H1 (cell line): ENCODE results near the gene WDR91. TPM values are rescaled to one million over a fixed set of nuclear protein-coding genes. Genes with fewer than 3 reads are reported as not detected.

Experiments
- CTCF ChIA-PET: fragments of 300-600 bp; sonication (Branson Sonifier 250); formaldehyde crosslinking; loops from one replicate; lab custom pipeline; 2021; ENCODE audit not compliant: partially characterized antibody; lab: Charles Lee
- POLR2A ChIA-PET: fragments of 300-600 bp; sonication (Branson Sonifier 250); formaldehyde crosslinking; loops from one replicate; lab custom pipeline; 2021; ENCODE audit warnings: inconsistent platforms; ENCODE audit not compliant: partially characterized antibody; lab: Charles Lee
- DNase-seq, 2 experiments: peaks; one replicate each; pipeline versions ENCODE4 v3.0.0 to v3.0.0-alpha.2; 2010 to 2022; ENCODE audit warnings: low spot score in 2 of 2, low read depth in 1 of 2, mixed read lengths in 1 of 2
- FAIRE-seq: peaks from 2 replicates; lab custom pipeline; 2011; peaks lifted over from hg19 to GRCh38; lab: Jason Lieb, UNC
- H2AFZ ChIP-seq: 2 replicates; pipeline ENCODE4 v1.8.1; 2012; ENCODE audit warnings: low read length, inconsistent platforms
- H2AK5ac ChIP-seq: 2 replicates; pipeline ENCODE4 v1.6.1; 2013; ENCODE audit warnings: low read depth, low read length
- H2BK120ac ChIP-seq: replicated peaks from 2 replicates; pipeline ENCODE3; 2013; ENCODE audit warnings: low read depth, low read length, inconsistent platforms
- H2BK12ac ChIP-seq: 2 replicates; pipeline ENCODE4 v1.6.1; 2013; ENCODE audit warnings: low read depth, low read length
- H2BK15ac ChIP-seq: 2 replicates; pipeline ENCODE4 v1.6.1; 2013; ENCODE audit warnings: low read length
- H2BK20ac ChIP-seq: 2 replicates; pipeline ENCODE4 v1.6.1; 2013; ENCODE audit warnings: low read length
- H2BK5ac ChIP-seq: 2 replicates; pipeline ENCODE4 v1.6.1; 2013; ENCODE audit warnings: low read depth, low read length
- H3K14ac ChIP-seq: 2 replicates; pipeline ENCODE4 v1.6.1; 2013; ENCODE audit warnings: inconsistent platforms; ENCODE audit not compliant: insufficient read length
- H3K18ac ChIP-seq: 2 replicates; pipeline ENCODE4 v1.6.1; 2013; ENCODE audit warnings: low read length; ENCODE audit errors: extremely low read depth
- H3K23ac ChIP-seq: 2 replicates; pipeline ENCODE4 v1.6.1; 2013; ENCODE audit warnings: inconsistent platforms; ENCODE audit not compliant: insufficient read length
- H3K23me2 ChIP-seq: 2 replicates; pipeline ENCODE4 v1.6.1; 2013; ENCODE audit warnings: low read depth, low read length
- H3K27ac ChIP-seq: 2 replicates; pipeline ENCODE4 v1.6.1; 2011; ENCODE audit warnings: low read depth, low read length, inconsistent platforms
- H3K27me3 ChIP-seq, 4 experiments: replicated peaks in 1 of 4; 1 replicate in 1 of 4; 2 replicates in 3 of 4; pipeline versions ENCODE4 v1.6.1 to v1.8.1; 2011 to 2013; ENCODE audit warnings: low read length in 3 of 4, mild to moderate bottlenecking in 3 of 4, inconsistent platforms in 2 of 4, mixed read lengths in 2 of 4, moderate library complexity in 1 of 4; ENCODE audit not compliant: control insufficient read depth in 3 of 4, insufficient read depth in 3 of 4; ENCODE audit errors: extremely low read depth in 1 of 4
- H3K36me3 ChIP-seq, 4 experiments: 2 replicates each; pipeline versions ENCODE4 v1.6.1 to v1.8.1; 2011 to 2013; ENCODE audit warnings: mild to moderate bottlenecking in 4 of 4, low read length in 3 of 4, moderate library complexity in 2 of 4, control low read depth in 1 of 4, inconsistent platforms in 1 of 4; ENCODE audit not compliant: insufficient read depth in 4 of 4, control insufficient read depth in 2 of 4
- H3K4ac ChIP-seq: replicated peaks from 2 replicates; pipeline ENCODE3; 2013; ENCODE audit warnings: low read length, low read depth, mixed read lengths, inconsistent platforms; ENCODE audit not compliant: insufficient read length
- H3K4me1 ChIP-seq, 4 experiments: replicated peaks in 1 of 4; 1 replicate in 1 of 4; 2 replicates in 3 of 4; pipeline versions ENCODE4 v1.6.1 to v1.8.1; 2011 to 2013; ENCODE audit warnings: low read length in 3 of 4, inconsistent platforms in 2 of 4, mixed read lengths in 1 of 4; ENCODE audit not compliant: insufficient read depth in 4 of 4, control insufficient read depth in 3 of 4
- H3K4me2 ChIP-seq, 2 experiments: 2 replicates each; pipeline versions ENCODE4 v1.6.1 to v1.8.1; 2011 to 2013; ENCODE audit warnings: low read depth in 2 of 2, low read length in 2 of 2, control low read depth in 1 of 2, inconsistent platforms in 1 of 2, mild to moderate bottlenecking in 1 of 2; ENCODE audit not compliant: insufficient read depth in 1 of 2
- H3K4me3 ChIP-seq, 4 experiments: fragments of 200-600, 300-600 bp in 1 of 4; sonication (generic), shearing (Covaris generic), sonication (Bioruptor Twin) in 1 of 4; 2 replicates each; pipeline versions ENCODE4 v1.5.1 to v1.8.1; 2011 to 2016; ENCODE audit warnings: low read length in 4 of 4, low read depth in 3 of 4, control low read depth in 2 of 4, inconsistent platforms in 2 of 4, mild to moderate bottlenecking in 2 of 4, mixed read lengths in 1 of 4, moderate library complexity in 1 of 4; ENCODE audit not compliant: insufficient read depth in 2 of 4; ENCODE audit errors: extremely low read depth in 1 of 4
- H3K56ac ChIP-seq: replicated peaks from 2 replicates; pipeline ENCODE3; 2013; ENCODE audit warnings: low read depth, mild to moderate bottlenecking, mixed read lengths, low read length, inconsistent platforms; ENCODE audit not compliant: insufficient read length
- H3K79me1 ChIP-seq: 2 replicates; pipeline ENCODE4 v1.6.1; 2013; ENCODE audit warnings: low read depth, low read length, control low read depth
- H3K79me2 ChIP-seq, 2 experiments: 2 replicates each; pipeline versions ENCODE4 v1.6.1 to v1.8.1; 2012 to 2013; ENCODE audit warnings: low read length in 2 of 2, mild to moderate bottlenecking in 2 of 2, inconsistent platforms in 1 of 2; ENCODE audit not compliant: insufficient read depth in 2 of 2, control insufficient read depth in 1 of 2
- H3K9ac ChIP-seq, 4 experiments: replicated peaks in 1 of 4; 1 replicate in 1 of 4; 2 replicates in 3 of 4; pipeline versions ENCODE4 v1.6.1 to v1.8.1; 2011 to 2013; ENCODE audit warnings: low read depth in 3 of 4, low read length in 3 of 4, control low read depth in 2 of 4, mild to moderate bottlenecking in 2 of 4, moderate library complexity in 2 of 4, inconsistent platforms in 1 of 4; ENCODE audit errors: extremely low read depth in 1 of 4
- H3K9me3 ChIP-seq, 2 experiments: 2 replicates each; pipeline versions ENCODE4 v1.6.1 to v1.8.1; 2012 to 2013; ENCODE audit warnings: mild to moderate bottlenecking in 2 of 2, moderate library complexity in 2 of 2, control low read depth in 1 of 2, inconsistent platforms in 1 of 2, low read depth in 1 of 2, low read length in 1 of 2, mixed read lengths in 1 of 2; ENCODE audit not compliant: insufficient read depth in 2 of 2
- H4K20me1 ChIP-seq, 2 experiments: replicated peaks in 1 of 2; 2 replicates each; pipeline versions ENCODE3 to v1.8.1; 2011 to 2013; ENCODE audit warnings: inconsistent platforms in 2 of 2, low read length in 2 of 2, mild to moderate bottlenecking in 1 of 2; ENCODE audit not compliant: insufficient read depth in 2 of 2, control insufficient read depth in 1 of 2
- H4K5ac ChIP-seq: 2 replicates; pipeline ENCODE4 v1.6.1; 2013; ENCODE audit warnings: low read length, low read depth, mixed read lengths, inconsistent platforms; ENCODE audit not compliant: insufficient read length
- H4K8ac ChIP-seq: 2 replicates; pipeline ENCODE4 v1.8.0; 2013; ENCODE audit warnings: mild to moderate bottlenecking, moderate library complexity, low read length, inconsistent platforms; ENCODE audit not compliant: insufficient read depth; ENCODE audit errors: extremely low read depth
- H4K91ac ChIP-seq: replicated peaks from 2 replicates; pipeline ENCODE3; 2013; ENCODE audit warnings: low read length, mixed read lengths, inconsistent platforms; ENCODE audit not compliant: insufficient read length
- CBX5 ChIP-seq: fragments of 300-800, 300-1000 bp; sonication (generic); IDR thresholded peaks from 2 replicates; pipeline ENCODE4 v1.7.1; 2016; ENCODE audit warnings: antibody characterized with exemption, low read length, low read depth
- HDAC6 ChIP-seq: IDR thresholded peaks from one replicate; pipeline ENCODE4 v1.7.1; 2012; ENCODE audit warnings: low read depth, mild to moderate bottlenecking, inconsistent platforms, low read length, moderate library complexity
- JUND ChIP-seq: IDR thresholded peaks from 2 replicates; pipeline ENCODE4 v1.6.1; 2011; ENCODE audit warnings: mild to moderate bottlenecking, improper control_type of control experiment, low read length
- RNF2 ChIP-seq: fragments of 200-900, 300-1000 bp; sonication (generic); IDR thresholded peaks from 2 replicates; pipeline ENCODE4 v1.7.1; 2016; ENCODE audit warnings: borderline replicate concordance, low read depth, mild to moderate bottlenecking, antibody characterized with exemption, low read length; ENCODE audit not compliant: poor library complexity, severe bottlenecking; ENCODE audit errors: missing control alignments
- WGBS, 2 experiments: shearing (Covaris generic) in 1 of 2; methylation state at CpG; one replicate each; pipeline versions ENCODE4 v1.1.6 to v1.1.7; 2013 to 2015; ENCODE audit warnings: low lambda C conversion rate in 2 of 2, mixed read lengths in 2 of 2, inconsistent platforms in 1 of 2, low coverage in 1 of 2, missing lambda C conversion rate in 1 of 2; ENCODE audit not compliant: insufficient replicate concordance in 2 of 2, insufficient coverage in 1 of 2, insufficient read length in 1 of 2; ENCODE audit errors: extremely low coverage in 1 of 2, missing lambda C conversion rate in 1 of 2; 5-methylcytosine and 5-hydroxymethylcytosine counted together
- polyA plus RNA-seq, 7 experiments: library from polyadenylated mRNA; depleted of rRNA in 3 of 7; stranded (reverse) in 5 of 7; unstranded in 2 of 7; fragments of >200 nt in 5 of 7; fragments of 200-250 nt in 2 of 7; gene quantifications; 1 replicate in 5 of 7; 2 replicates in 1 of 7; 4 replicates in 1 of 7; pipeline versions ENCODE4 v1.2.1 to v1.2.3, GENCODE V29; 2011 to 2013; ENCODE audit warnings: missing spikeins in 2 of 7, mixed read lengths in 2 of 7
- total RNA-seq: library from RNA; stranded (reverse); fragmentation: NEBNext Ultra II Directional; extraction: Animal tissue kit (Norgen Biotek cat#: 25700); gene quantifications from 2 replicates; pipeline ENCODE4 v1.2.1, GENCODE V29; 2021

WDR91 gene
- total and polyA plus RNA-seq, 2 of the 8 experiments (the other 6 are each of a cell fraction or from before 2014, with no cell fraction given): 8.2 to 14.7 TPM

GRCh38 chr7:135199439-135199838, 11.9 kb downstream of the WDR91 start:
- Histone ChIP-seq H2AFZ (no peak overlapping the region), H3K9ac (no peak overlapping the region; a peak in 1 of 7 replicates), H4K5ac (no peak overlapping the region), H3K4me2 (no peak overlapping the region; a peak in 1 of 4 replicates), H3K18ac (no peak overlapping the region), H3K27ac (no peak overlapping the region), H2BK12ac (no peak overlapping the region), H3K14ac (no peak overlapping the region), H3K23ac (no peak overlapping the region), H3K4ac (no peak overlapping the region), H4K20me1 (peaks cover 0 to 3% of the 10 kb centered on the region in 2 experiments), H2BK20ac (no peak overlapping the region), H3K36me3 (0 out of 8 replicates have a peak, but pooled peaks cover 0 to 6% (median 0%) of the 10 kb centered on the region in 4 experiments), H3K27me3 (no peaks in the 10 kb centered on the region), H3K79me1 (no peaks in the 10 kb centered on the region; the same call in 1 of the 2 replicates), H3K4me1 (peaks cover 0 to 6% (median 2%) of the 10 kb centered on the region in 4 experiments; a peak in 3 of 7 replicates), H4K91ac (no peak overlapping the region), H3K23me2 (no peaks in the 10 kb centered on the region), H4K8ac (no peak overlapping the region), H3K9me3 (no peaks in the 10 kb centered on the region), H2BK5ac (no peak overlapping the region), H2BK120ac (no peak overlapping the region), H3K56ac (no peak overlapping the region), H2BK15ac (no peak overlapping the region), H2AK5ac (no peak overlapping the region; the same call in 1 of the 2 replicates), H3K79me2 (no peaks in the 10 kb centered on the region), H3K4me3 (no peak overlapping the region)
- POLR2A ChIA-PET: no interaction called here
- DNase-seq: no peak
- no peak for FAIRE-seq
- TF ChIP-seq HDAC6: no peak
- no peak for TF ChIP-seq CBX5
- TF ChIP-seq RNF2: no peak
- TF ChIP-seq JUND: no peak
- CTCF ChIA-PET: interaction anchor here (0.9 to 1.4 kb wide), 3 partner anchors 8 to 38 kb away, joined by 3 read pairs; no protein-coding TSS in a partner anchor
- WGBS, 2 experiments: 97% methylated on average over 4 of the region's 4 CpGs; no CpG with 5 or more reads in 1 of the 2 experiments
